ENCODE data around the gene CHURC1. TPM values are rescaled to one million over a fixed set of nuclear protein-coding genes. Genes with fewer than 3 reads are reported as not detected.

The CHURC1 gene
- total RNA-seq, 2 experiments from 2014 or later = 50.1 to 54.0 TPM

DNA sequence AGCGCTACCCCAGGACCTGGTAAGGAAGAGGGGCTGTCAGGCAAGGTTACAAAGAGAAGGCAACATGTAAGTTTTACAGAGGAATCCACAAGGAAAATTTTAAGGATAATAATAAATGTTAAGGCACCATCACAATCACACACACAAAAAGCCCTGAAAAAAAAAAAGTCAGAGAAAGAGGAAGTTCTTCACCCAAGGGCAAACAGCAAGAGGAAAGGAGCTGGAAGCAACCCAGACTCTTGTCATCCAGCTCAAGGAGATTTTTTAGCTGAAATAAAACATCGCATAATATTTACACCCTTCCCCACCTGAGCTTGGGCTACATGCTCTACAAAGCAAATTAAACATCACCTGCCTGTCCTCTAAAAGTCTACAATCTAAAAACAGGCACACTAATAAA, 44.1 kb upstream of the CHURC1 start:
- TF ChIP-seq, protein P1, sequence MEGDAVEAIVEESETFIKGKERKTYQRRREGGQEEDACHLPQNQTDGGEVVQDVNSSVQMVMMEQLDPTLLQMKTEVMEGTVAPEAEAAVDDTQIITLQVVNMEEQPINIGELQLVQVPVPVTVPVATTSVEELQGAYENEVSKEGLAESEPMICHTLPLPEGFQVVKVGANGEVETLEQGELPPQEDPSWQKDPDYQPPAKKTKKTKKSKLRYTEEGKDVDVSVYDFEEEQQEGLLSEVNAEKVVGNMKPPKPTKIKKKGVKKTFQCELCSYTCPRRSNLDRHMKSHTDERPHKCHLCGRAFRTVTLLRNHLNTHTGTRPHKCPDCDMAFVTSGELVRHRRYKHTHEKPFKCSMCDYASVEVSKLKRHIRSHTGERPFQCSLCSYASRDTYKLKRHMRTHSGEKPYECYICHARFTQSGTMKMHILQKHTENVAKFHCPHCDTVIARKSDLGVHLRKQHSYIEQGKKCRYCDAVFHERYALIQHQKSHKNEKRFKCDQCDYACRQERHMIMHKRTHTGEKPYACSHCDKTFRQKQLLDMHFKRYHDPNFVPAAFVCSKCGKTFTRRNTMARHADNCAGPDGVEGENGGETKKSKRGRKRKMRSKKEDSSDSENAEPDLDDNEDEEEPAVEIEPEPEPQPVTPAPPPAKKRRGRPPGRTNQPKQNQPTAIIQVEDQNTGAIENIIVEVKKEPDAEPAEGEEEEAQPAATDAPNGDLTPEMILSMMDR (IDR thresholded peaks at IDR 0.05) = no peak
- CTCF ChIA-PET = no interaction called here
- DNase-seq (no peak), ATAC-seq (ENCODE audit: poor library complexity) (no peak)
- POLR2A ChIA-PET = no interaction called here
- Histone ChIP-seq H3K9me3 (ENCODE audit: control insufficient read depth in 1 of 2, insufficient read depth in 1 of 2, low read length in 2 of 2) (no peaks in the 10 kb centered on the region), H3K4me1 (ENCODE audit: insufficient read depth, low read length) (no peaks in the 10 kb centered on the region), H3K27me3 (ENCODE audit: control insufficient read depth in 1 of 2, insufficient read depth in 2 of 2, low read length in 2 of 2) (peaks cover 0 to 10% of the 10 kb centered on the region in 2 experiments), H3K4me3 (ENCODE audit: low read length) (no peak overlapping the region), H3K36me3 (ENCODE audit: insufficient read depth, low read length) (no peaks in the 10 kb centered on the region), H3K27ac (ENCODE audit: low read depth in 1 of 2, low read length in 2 of 2) (no peak overlapping the region)
- intact Hi-C loops (cut with DNase I, micrococcal nuclease) = no loop called here
- H3K36me3 Mint-ChIP-seq (ENCODE audit: low read depth) = no peaks in the 10 kb centered on the region
- H3K27me3 Mint-ChIP-seq = peaks cover 43% of the 10 kb centered on the region
- no peaks in the 10 kb centered on the region for H3K9me3 Mint-ChIP-seq
- no peak overlapping the region for H3K27ac Mint-ChIP-seq
- no peak overlapping the region for H3K4me3 Mint-ChIP-seq
- H3K4me1 Mint-ChIP-seq (ENCODE audit: low read depth) = no peaks in the 10 kb centered on the region

DNA sequence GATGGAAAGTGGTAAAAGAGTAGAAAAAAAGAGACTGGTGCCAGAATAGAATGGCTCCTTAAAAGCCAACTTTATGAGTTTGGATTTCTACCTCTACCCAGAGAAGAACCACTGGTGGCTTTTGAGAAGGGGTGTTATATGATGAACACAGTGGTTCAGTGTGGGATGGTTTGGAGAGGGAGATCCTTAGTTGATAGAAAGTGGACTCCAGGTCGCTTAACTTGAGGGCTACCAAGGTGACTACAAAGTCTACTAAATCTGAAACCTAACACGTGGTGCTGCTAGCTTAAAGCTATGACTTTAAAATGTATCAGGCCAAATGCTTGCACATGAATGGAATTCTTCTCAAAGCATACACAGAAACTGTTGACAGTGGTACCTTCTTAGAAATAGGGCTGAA, 42.9 kb upstream of the CHURC1 start:
- Mint-ChIP-seq H3K4me3 (no peak overlapping the region), H3K36me3 (ENCODE audit: low read depth) (no peaks in the 10 kb centered on the region), H3K9me3 (no peaks in the 10 kb centered on the region), H3K27me3 (peaks cover 49% of the 10 kb centered on the region), H3K27ac (no peak overlapping the region), H3K4me1 (ENCODE audit: low read depth) (no peaks in the 10 kb centered on the region)
- ChIA-PET POLR2A (no interaction called here), CTCF (no interaction called here)
- no peak overlapping the region for H3K27ac ChIP-seq (ENCODE audit: low read depth in 1 of 2, low read length in 2 of 2)
- TF ChIP-seq, protein P1 (IDR thresholded peaks at IDR 0.05) = no peak
- no peak overlapping the region for H3K4me3 ChIP-seq (ENCODE audit: low read length)
- no peaks in the 10 kb centered on the region for H3K9me3 ChIP-seq (ENCODE audit: control insufficient read depth in 1 of 2, insufficient read depth in 1 of 2, low read length in 2 of 2)
- intact Hi-C loops (cut with DNase I, micrococcal nuclease) = no loop called here
- H3K4me1 ChIP-seq (ENCODE audit: insufficient read depth, low read length) = no peaks in the 10 kb centered on the region
- no peak for ATAC-seq (ENCODE audit: poor library complexity)
- H3K36me3 ChIP-seq (ENCODE audit: insufficient read depth, low read length) = no peaks in the 10 kb centered on the region
- H3K27me3 ChIP-seq (ENCODE audit: control insufficient read depth in 1 of 2, insufficient read depth in 2 of 2, low read length in 2 of 2) = peaks cover 0 to 8% of the 10 kb centered on the region in 2 experiments
- DNase-seq = no peak

DNA sequence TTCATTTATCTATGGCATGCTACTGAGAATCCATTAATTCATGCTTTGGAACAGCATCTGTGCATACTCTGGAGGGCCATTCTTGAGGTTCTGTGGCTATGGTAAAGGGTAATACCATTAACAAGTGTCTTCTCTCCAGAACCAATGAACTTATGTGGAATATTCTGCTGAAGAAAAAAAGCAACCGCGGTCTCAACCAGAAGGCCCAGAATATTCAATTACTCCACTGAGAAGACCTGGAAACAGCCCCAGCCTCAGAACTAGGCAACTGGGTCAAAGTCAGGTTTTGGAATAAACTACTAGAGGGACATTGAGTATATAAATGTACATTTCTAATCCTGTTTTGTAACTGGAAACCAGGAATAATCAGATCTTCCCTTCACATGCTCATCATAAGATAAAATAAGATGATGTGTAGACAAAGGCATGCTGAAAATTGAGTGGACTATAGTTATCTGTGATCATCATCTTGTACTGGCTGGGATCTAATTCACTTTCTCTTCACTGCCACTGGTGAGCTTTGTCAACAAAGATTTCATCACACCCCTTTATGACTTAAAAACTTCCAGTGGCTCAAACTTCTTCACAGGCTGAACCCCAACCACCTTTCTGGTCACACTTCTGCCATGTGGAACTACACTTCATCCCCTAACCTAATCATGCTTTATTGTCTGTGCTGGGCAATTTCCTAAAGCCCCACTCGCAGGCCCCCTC, 40.6 kb upstream of the CHURC1 start:
- H3K9me3 Mint-ChIP-seq = no peaks in the 10 kb centered on the region
- H3K4me1 ChIP-seq (ENCODE audit: insufficient read depth, low read length) = no peaks in the 10 kb centered on the region
- CTCF ChIA-PET = no interaction called here
- H3K36me3 ChIP-seq (ENCODE audit: insufficient read depth, low read length) = no peaks in the 10 kb centered on the region
- POLR2A ChIA-PET = no interaction called here
- H3K4me1 Mint-ChIP-seq (ENCODE audit: low read depth) = no peaks in the 10 kb centered on the region
- H3K4me3 ChIP-seq (ENCODE audit: low read length) = no peak overlapping the region
- H3K4me3 Mint-ChIP-seq = no peak overlapping the region
- H3K36me3 Mint-ChIP-seq (ENCODE audit: low read depth) = no peaks in the 10 kb centered on the region
- H3K27me3 ChIP-seq (ENCODE audit: control insufficient read depth in 1 of 2, insufficient read depth in 2 of 2, low read length in 2 of 2) = peaks cover 12 to 13% of the 10 kb centered on the region in 2 experiments
- ATAC-seq (ENCODE audit: poor library complexity) (no peak), DNase-seq (no peak)
- peaks cover 54% of the 10 kb centered on the region for H3K27me3 Mint-ChIP-seq
- intact Hi-C loops (cut with DNase I, micrococcal nuclease) = no loop called here
- H3K9me3 ChIP-seq (ENCODE audit: control insufficient read depth in 1 of 2, insufficient read depth in 1 of 2, low read length in 2 of 2) = no peaks in the 10 kb centered on the region
- no peak overlapping the region for H3K27ac ChIP-seq (ENCODE audit: low read depth in 1 of 2, low read length in 2 of 2)
- TF ChIP-seq, protein P1 (IDR thresholded peaks at IDR 0.05) = no peak
- H3K27ac Mint-ChIP-seq = no peak overlapping the region

Measured in CD4-positive, alpha-beta T cell (primary cell).